IMR-90 (cell line): ENCODE data around the gene ELMO1. TPM values are rescaled to one million over a fixed set of nuclear protein-coding genes. Genes with fewer than 3 reads are reported as not detected.

Experiments
- ATAC-seq: fragments of 200-7000 bp; cut with Tn5 transposase; 2 replicates; pipeline ENCODE4 v1.9.1; 2020; ENCODE audit warnings: low read depth, mild to moderate bottlenecking, moderate library complexity
- BruUV-seq: library from RNA; stranded (reverse); fragments of 400-500 nt; replicated peaks from 2 replicates; lab custom pipeline; 2021; lab: Mats Ljungman, UMichigan
- CTCF ChIA-PET: fragments of 300-600 bp; formaldehyde crosslinking; extraction: SDS; loops from one replicate; lab custom pipeline; 2021; ENCODE audit warnings: antibody characterized with exemption; lab: Yijun Ruan, JAX
- POLR2A ChIA-PET: fragments of 300-600 bp; sonication (Branson Sonifier 250); formaldehyde crosslinking; loops from one replicate; lab custom pipeline; 2022; ENCODE audit warnings: antibody characterized with exemption; ENCODE audit not compliant: unreplicated experiment; lab: Charles Lee
- DNase-seq: peaks from one replicate; pipeline ENCODE4 v3.0.0; 2013
- H2AFZ ChIP-seq: replicated peaks from 2 replicates; pipeline ENCODE3; 2013; ENCODE audit warnings: low read length, mild to moderate bottlenecking; ENCODE audit not compliant: poor library complexity
- H2AK5ac ChIP-seq: 2 replicates; pipeline ENCODE4 v1.6.1; 2013; ENCODE audit warnings: low read depth, low read length, inconsistent platforms
- H2AK9ac ChIP-seq: replicated peaks from 2 replicates; pipeline ENCODE3; 2013; ENCODE audit warnings: mild to moderate bottlenecking, low read depth, low read length, moderate library complexity; ENCODE audit not compliant: poor library complexity
- H2BK120ac ChIP-seq: 2 replicates; pipeline ENCODE4 v1.6.1; 2013; ENCODE audit warnings: low read depth, low read length, inconsistent platforms
- H2BK15ac ChIP-seq: 3 replicates; pipeline ENCODE4 v1.6.1; 2013; ENCODE audit warnings: low read depth, low read length, inconsistent platforms
- H2BK20ac ChIP-seq: 2 replicates; pipeline ENCODE4 v1.6.1; 2013; ENCODE audit warnings: low read depth, mild to moderate bottlenecking, inconsistent platforms, low read length, moderate library complexity
- H2BK5ac ChIP-seq: 2 replicates; pipeline ENCODE4 v1.6.1; 2013; ENCODE audit warnings: mild to moderate bottlenecking, low read depth, low read length, inconsistent platforms; ENCODE audit not compliant: poor library complexity, severe bottlenecking
- H3K14ac ChIP-seq: replicated peaks from 2 replicates; pipeline ENCODE4 v1.6.1; 2013; ENCODE audit warnings: low read depth, low read length, inconsistent platforms
- H3K18ac ChIP-seq: 2 replicates; pipeline ENCODE4 v1.6.1; 2013; ENCODE audit warnings: low read depth, low read length, control low read depth
- H3K23ac ChIP-seq: 2 replicates; pipeline ENCODE4 v1.6.1; 2013; ENCODE audit warnings: low read depth, low read length, inconsistent platforms
- H3K27ac ChIP-seq: 2 replicates; pipeline ENCODE4 v1.5.1; 2013; ENCODE audit warnings: mild to moderate bottlenecking, control low read depth, low read length; ENCODE audit not compliant: insufficient read depth
- H3K27me3 ChIP-seq: 2 replicates; pipeline ENCODE4 v1.6.1; 2013; ENCODE audit warnings: low read length; ENCODE audit not compliant: control insufficient read depth, insufficient read depth
- H3K36me3 ChIP-seq: 2 replicates; pipeline ENCODE4 v1.6.1; 2013; ENCODE audit warnings: low read length, mixed read lengths; ENCODE audit not compliant: control insufficient read depth, insufficient read depth
- H3K4ac ChIP-seq: 2 replicates; pipeline ENCODE4 v1.6.1; 2013; ENCODE audit warnings: low read depth, low read length, inconsistent platforms
- H3K4me1 ChIP-seq: 2 replicates; pipeline ENCODE4 v1.6.1; 2013; ENCODE audit warnings: low read length, mixed read lengths; ENCODE audit not compliant: control insufficient read depth, insufficient read depth
- H3K4me2 ChIP-seq: 2 replicates; pipeline ENCODE4 v1.6.1; 2013; ENCODE audit warnings: low read depth, mild to moderate bottlenecking, control low read depth, low read length, moderate library complexity
- H3K4me3 ChIP-seq: 2 replicates; pipeline ENCODE4 v1.5.1; 2013; ENCODE audit warnings: low read depth, mild to moderate bottlenecking, control low read depth, low read length, moderate library complexity; ENCODE audit not compliant: insufficient read depth
- H3K56ac ChIP-seq: 2 replicates; pipeline ENCODE4 v1.6.1; 2013; ENCODE audit warnings: low read length, inconsistent platforms; ENCODE audit not compliant: insufficient read depth; ENCODE audit errors: extremely low read depth
- H3K79me1 ChIP-seq, 2 experiments: 2 replicates each; pipeline ENCODE4 v1.6.1; 2013; ENCODE audit warnings: low read length in 2 of 2, inconsistent platforms in 1 of 2, low read depth in 1 of 2
- H3K9ac ChIP-seq: 2 replicates; pipeline ENCODE4 v1.6.1; 2013; ENCODE audit warnings: low read depth, low read length, control low read depth
- H3K9me1 ChIP-seq: 2 replicates; pipeline ENCODE4 v1.6.1; 2013; ENCODE audit warnings: low read length, inconsistent platforms; ENCODE audit not compliant: insufficient read depth
- H3K9me3 ChIP-seq: 2 replicates; pipeline ENCODE4 v1.6.1; 2013; ENCODE audit warnings: low read length; ENCODE audit not compliant: control insufficient read depth, insufficient read depth
- H4K20me1 ChIP-seq: 2 replicates; pipeline ENCODE4 v1.6.1; 2013; ENCODE audit warnings: low read length, inconsistent platforms; ENCODE audit not compliant: insufficient read depth
- H4K5ac ChIP-seq: 2 replicates; pipeline ENCODE4 v1.6.1; 2013; ENCODE audit warnings: mild to moderate bottlenecking, low read depth, low read length, control low read depth
- H4K8ac ChIP-seq, 2 experiments: 2 replicates each; pipeline ENCODE4 v1.6.1; 2013; ENCODE audit warnings: low read depth in 2 of 2, low read length in 2 of 2, control low read depth in 1 of 2, inconsistent platforms in 1 of 2
- H4K91ac ChIP-seq: 2 replicates; pipeline ENCODE4 v1.6.1; 2013; ENCODE audit warnings: low read depth, low read length, inconsistent platforms; ENCODE audit not compliant: insufficient read depth
- MXI1 ChIP-seq: IDR thresholded peaks from 2 replicates; pipeline ENCODE4 v1.6.1; 2012; ENCODE audit warnings: low read depth, mild to moderate bottlenecking, low read length, moderate library complexity, borderline replicate concordance
- RAD21 ChIP-seq: IDR thresholded peaks from 2 replicates; pipeline ENCODE4 v1.6.1; 2012; ENCODE audit warnings: low read length, improper control_type of control experiment
- WGBS, 2 experiments: methylation state at CpG; one replicate each; pipeline versions ENCODE4 v1.1.5 to v1.1.7; 2013; ENCODE audit warnings: missing lambda C conversion rate in 2 of 2; ENCODE audit not compliant: insufficient read length in 1 of 2; ENCODE audit errors: extremely low coverage in 2 of 2; 5-methylcytosine and 5-hydroxymethylcytosine counted together
- dilution Hi-C: fragments of 300-500 bp; cut with HindIII; formaldehyde crosslinking; loops from one replicate; pipeline ENCODE4 v1.14.3; 2018; ENCODE audit warnings: low sequenced_read_pairs; ENCODE audit not compliant: unreplicated experiment
- in situ Hi-C: fragments of 300-500 bp; cut with MboI; formaldehyde crosslinking; loops from 3 replicates; pipeline ENCODE4 v1.14.3; 2019; ENCODE audit warnings: low sequenced_read_pairs, inconsistent platforms, mixed read lengths
- intact Hi-C: fragments of 100-400 bp; cut with micrococcal nuclease; formaldehyde crosslinking; loops from 2 replicates; pipeline ENCODE4 v1.10.0; 2022
- polyA plus RNA-seq, 3 experiments: library from polyadenylated mRNA; depleted of rRNA; stranded (reverse); fragments of >200 nt; gene quantifications; 2 replicates each; pipeline ENCODE4 v1.2.3, GENCODE V29; 2012; ENCODE audit warnings: low replicate concordance in 1 of 3
- total RNA-seq: library from RNA; depleted of rRNA; stranded (reverse); fragments of >200 nt; gene quantifications from 2 replicates; pipeline ENCODE4 v1.2.3, GENCODE V29; 2012

ELMO1 gene
- total and polyA plus RNA-seq, 2 of the 4 experiments (the other 2 are of a cell fraction) = 0.03 TPM; not detected in 1

DNA sequence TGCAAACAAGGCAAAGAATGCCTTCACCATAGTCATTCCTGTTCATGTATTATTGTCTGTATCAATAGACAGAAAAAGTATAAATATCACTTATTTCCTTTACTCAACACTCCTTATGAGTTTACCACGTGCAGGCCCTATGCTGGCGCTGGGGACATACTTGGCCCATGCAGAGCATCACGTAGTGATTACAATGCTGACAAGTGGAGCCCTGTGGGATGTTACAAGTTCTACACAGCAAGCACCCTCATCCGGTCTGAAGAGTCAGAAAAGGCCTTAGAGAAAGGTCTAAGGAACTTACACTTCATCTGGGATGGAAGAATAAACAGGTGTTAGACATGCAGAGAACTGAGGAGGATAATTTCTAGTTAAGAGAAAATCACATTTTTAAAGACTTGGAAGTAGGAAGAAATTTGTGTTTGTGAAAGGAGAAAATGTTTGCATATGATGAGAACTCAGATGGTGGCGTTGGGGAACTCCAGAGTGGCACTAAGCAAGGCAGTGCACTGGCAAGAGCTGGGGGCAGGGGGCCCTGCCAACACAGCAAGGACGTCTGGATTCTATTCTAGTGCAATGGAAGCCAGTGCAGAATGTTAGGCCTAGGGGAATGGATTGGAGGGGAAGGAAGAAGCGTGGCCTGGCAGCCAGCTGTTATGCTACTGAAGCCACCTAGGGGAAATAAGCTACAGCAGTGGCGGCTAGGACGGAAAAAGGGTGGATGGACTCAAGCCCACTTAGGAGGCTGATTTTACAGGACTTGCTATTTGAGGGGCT, 116.2 kb downstream of the ELMO1 start:
- Histone ChIP-seq H2AFZ (no peak overlapping the region), H3K4me1 (no peaks in the 10 kb centered on the region), H2BK5ac (no peak overlapping the region), H3K56ac (no peak overlapping the region), H2BK120ac (no peak overlapping the region), H3K27ac (no peak overlapping the region), H2AK5ac (no peak overlapping the region), H2BK20ac (no peak overlapping the region), H3K14ac (no peak overlapping the region), H3K27me3 (no peaks in the 10 kb centered on the region), H3K9ac (no peak overlapping the region), H3K18ac (no peak overlapping the region), H3K9me1 (no peaks in the 10 kb centered on the region), H3K9me3 (peaks cover 25% of the 10 kb centered on the region), H3K36me3 (no peaks in the 10 kb centered on the region), H3K4ac (no peak overlapping the region), H4K8ac (no peak overlapping the region), H2BK15ac (no peak overlapping the region), H3K4me2 (no peak overlapping the region), H2AK9ac (no peak overlapping the region), H3K4me3 (no peak overlapping the region), H4K91ac (no peak overlapping the region), H3K79me1 (no peaks in the 10 kb centered on the region), H4K5ac (no peak overlapping the region), H3K23ac (no peak overlapping the region), H4K20me1 (no peaks in the 10 kb centered on the region)
- dilution Hi-C loops (no loop called here), in situ Hi-C loops (no loop called here), intact Hi-C loops (no loop called here)
- TF ChIP-seq RAD21 (no peak), MXI1 (no peak)
- BruUV-seq = no TSS peak
- ChIA-PET CTCF (no interaction called here), POLR2A (interaction anchor here (0.6 kb wide), 1 partner anchor 463 kb away, joined by 3 read pairs; no protein-coding TSS in a partner anchor)
- 38% methylated on average over 5 of the region's 9 CpGs; no CpG with 5 or more reads in 1 of the 2 experiments for WGBS, 2 experiments
- DNase-seq = no peak
- no peak for ATAC-seq
